K562 (cell line): ENCODE data around the gene CMSS1. TPM values are rescaled to one million over a fixed set of nuclear protein-coding genes. Genes with fewer than 3 reads are reported as not detected.

Experiments
- ATAC-seq: fragments of 200-7000 bp; cut with Tn5 transposase; 3 replicates; pipeline ENCODE4 v1.9.1; 2020; ENCODE audit warnings: moderate library complexity
- BruUV-seq: library from RNA; stranded (reverse); fragments of 400-500 nt; replicated peaks from 2 replicates; lab custom pipeline; 2021; lab: Mats Ljungman, UMichigan
- CTCF ChIA-PET: fragments of 300-600 bp; formaldehyde crosslinking; extraction: SDS; loops from one replicate; lab custom pipeline; 2021; ENCODE audit warnings: low intra/inter-chr PET ratio; lab: Yijun Ruan, JAX
- POLR2A ChIA-PET: fragments of 300-600, 350-650 bp; sonication (Branson Sonifier 250); formaldehyde crosslinking; extraction: SDS; loops from one replicate; lab custom pipeline; 2021; ENCODE audit warnings: antibody characterized with exemption, inconsistent platforms; lab: Yijun Ruan, JAX
- DNase-seq, 4 experiments: peaks; one replicate each; pipeline versions ENCODE4 v3.0.0 to v3.0.0-alpha.2; 2011 to 2018; ENCODE audit warnings: low spot score in 3 of 4, mixed read lengths in 3 of 4; ENCODE audit errors: extremely low read depth in 1 of 4
- FAIRE-seq: peaks from 2 replicates; lab custom pipeline; 2011; peaks lifted over from hg19 to GRCh38; lab: Jason Lieb, UNC
- H2AFZ ChIP-seq: 2 replicates; pipeline ENCODE4 v1.6.0; 2011; ENCODE audit warnings: low read depth, low read length, control low read depth, inconsistent platforms
- H3K27ac ChIP-seq: fragments of 200-600 bp; 3 replicates; pipeline ENCODE4 v1.8.0; 2011; ENCODE audit warnings: low read depth, mild to moderate bottlenecking, control low read depth, inconsistent platforms, low read length, moderate library complexity, mixed read lengths; ENCODE audit errors: extremely low read depth
- H3K27me3 ChIP-seq, 2 experiments: fragments of 300-600 bp in 1 of 2; 2 replicates in 1 of 2; 3 replicates in 1 of 2; pipeline versions ENCODE4 v1.6.0 to v1.8.0; 2011; ENCODE audit warnings: inconsistent platforms in 2 of 2, low read length in 2 of 2, mild to moderate bottlenecking in 1 of 2, mixed read lengths in 1 of 2, moderate library complexity in 1 of 2; ENCODE audit not compliant: control insufficient read depth in 2 of 2, insufficient read depth in 2 of 2
- H3K36me3 ChIP-seq: fragments of 300-600 bp; 3 replicates; pipeline ENCODE4 v1.8.0; 2011; ENCODE audit warnings: mild to moderate bottlenecking, low read length, inconsistent platforms; ENCODE audit not compliant: control insufficient read depth, insufficient read depth
- H3K4me1 ChIP-seq, 2 experiments: fragments of 200-600 bp in 1 of 2; replicated peaks in 1 of 2; 2 replicates in 1 of 2; 3 replicates in 1 of 2; pipeline versions ENCODE4 v1.5.1 to v1.8.0; 2011; ENCODE audit warnings: inconsistent platforms in 2 of 2, low read length in 2 of 2, mild to moderate bottlenecking in 1 of 2, mixed read lengths in 1 of 2, moderate library complexity in 1 of 2; ENCODE audit not compliant: control insufficient read depth in 2 of 2, insufficient read depth in 2 of 2
- H3K4me2 ChIP-seq: 2 replicates; pipeline ENCODE4 v1.6.1; 2011; ENCODE audit warnings: low read length, control low read depth, inconsistent platforms, mixed read lengths; ENCODE audit not compliant: insufficient read depth
- H3K4me3 ChIP-seq: fragments of 200-600 bp; sonication (generic), shearing (Covaris generic); 2 replicates; pipeline ENCODE4 v1.5.1; 2016; ENCODE audit warnings: control low read depth, inconsistent platforms
- H3K79me2 ChIP-seq: fragments of 200-600 bp; 3 replicates; pipeline ENCODE4 v1.8.0; 2011; ENCODE audit warnings: low read length, inconsistent platforms; ENCODE audit not compliant: control insufficient read depth, insufficient read depth
- H3K9ac ChIP-seq, 2 experiments: 2 replicates each; pipeline versions ENCODE4 v1.6.0 to v1.6.1; 2011; ENCODE audit warnings: low read depth in 2 of 2, low read length in 2 of 2, control low read depth in 1 of 2, inconsistent platforms in 1 of 2, mild to moderate bottlenecking in 1 of 2, mixed read lengths in 1 of 2; ENCODE audit not compliant: insufficient read depth in 1 of 2
- H3K9me1 ChIP-seq: one replicate; pipeline ENCODE4 v1.6.0; 2011; ENCODE audit warnings: inconsistent platforms, mild to moderate bottlenecking, low read length, moderate library complexity; ENCODE audit not compliant: control insufficient read depth, insufficient read depth
- H3K9me3 ChIP-seq: replicated peaks from 2 replicates; pipeline ENCODE4 v1.5.1; 2011; ENCODE audit warnings: low read depth, low read length, inconsistent platforms; ENCODE audit not compliant: control insufficient read depth, insufficient read depth
- H4K20me1 ChIP-seq: replicated peaks from 2 replicates; pipeline ENCODE4 v1.6.1; 2011; ENCODE audit warnings: low read length, inconsistent platforms, mixed read lengths; ENCODE audit not compliant: control insufficient read depth, insufficient read depth
- CBX1 ChIP-seq: sonication (generic); IDR thresholded peaks from 2 replicates; pipeline ENCODE4 v1.6.1; 2016; ENCODE audit warnings: antibody characterized with exemption, low read depth, mild to moderate bottlenecking
- CCAR2 ChIP-seq: fragments of 200-400 bp; formaldehyde crosslinking; IDR thresholded peaks from 2 replicates; pipeline ENCODE4 v1.6.1; 2017; ENCODE audit warnings: mild to moderate bottlenecking, low read depth, low read length
- ELF2 ChIP-seq: fragments of 250-450 bp; sonication (Bioruptor Pico); IDR thresholded peaks from 2 replicates; pipeline ENCODE4 v1.5.0; 2021; ENCODE audit warnings: mild to moderate bottlenecking
- FOSL1 ChIP-seq: fragments of 200-800 bp; sonication (Bioruptor generic); conservative IDR thresholded peaks from 2 replicates; pipeline ENCODE4 v1.6.1; 2016; ENCODE audit warnings: missing genetic modification characterization, missing compliant biosample characterization
- GABPB1 ChIP-seq: sonication (generic); formaldehyde crosslinking; IDR thresholded peaks from 2 replicates; pipeline ENCODE4 v1.8.0; 2022; ENCODE audit warnings: mild to moderate bottlenecking, missing genetic modification reagents
- GTF2E2 ChIP-seq: fragments of 200-800 bp; sonication (Bioruptor generic); IDR thresholded peaks from 2 replicates; pipeline ENCODE4 v1.6.1; 2016; ENCODE audit warnings: missing genetic modification characterization, missing compliant biosample characterization
- HSF4 ChIP-seq: fragments of 250-450 bp; sonication (Bioruptor Pico); IDR thresholded peaks from 2 replicates; pipeline ENCODE4 v2.1.2; 2022; ENCODE audit warnings: mild to moderate bottlenecking, moderate library complexity, borderline replicate concordance
- NR0B1 ChIP-seq: fragments of 450-650 bp; IDR thresholded peaks from one replicate; pipeline ENCODE4 v1.6.1; 2018; ENCODE audit warnings: mild to moderate bottlenecking, moderate library complexity; ENCODE audit not compliant: partially characterized antibody
- RAD21 ChIP-seq, 2 experiments: fragments of 250-450 bp in 1 of 2; fragments of 450-650 bp in 1 of 2; sonication (Bioruptor Pico) in 1 of 2; formaldehyde crosslinking in 1 of 2; IDR thresholded peaks in 1 of 2; conservative IDR thresholded peaks in 1 of 2; 2 replicates each; pipeline versions ENCODE4 v1.4.0 to v1.8.0; 2020 to 2022; ENCODE audit warnings: mild to moderate bottlenecking in 2 of 2, moderate library complexity in 1 of 2
- RCOR1 ChIP-seq, 2 experiments: IDR thresholded peaks; 2 replicates each; pipeline ENCODE4 v1.6.1; 2012; ENCODE audit warnings: low read depth in 2 of 2, low read length in 2 of 2, borderline replicate concordance in 1 of 2, improper control_type of control experiment in 1 of 2
- RFX5 ChIP-seq: IDR thresholded peaks from 2 replicates; pipeline ENCODE4 v1.6.1; 2011; ENCODE audit warnings: low read depth, mild to moderate bottlenecking, improper control_type of control experiment, low read length
- TAF9B ChIP-seq: fragments of 450-650 bp; IDR thresholded peaks from 2 replicates; pipeline ENCODE4 v1.6.1; 2018; ENCODE audit warnings: mild to moderate bottlenecking; ENCODE audit not compliant: partially characterized antibody
- TCFL5 ChIP-seq: fragments of 250-450 bp; sonication (Bioruptor Pico); conservative IDR thresholded peaks from 2 replicates; pipeline ENCODE4 v1.6.1; 2021; ENCODE audit warnings: mild to moderate bottlenecking, moderate library complexity, matching md5 sums
- ZC3H4 ChIP-seq: sonication (generic); formaldehyde crosslinking; IDR thresholded peaks from 2 replicates; pipeline ENCODE4 v1.9.0; 2021; ENCODE audit warnings: missing genetic modification reagents, borderline replicate concordance
- ZFP36 ChIP-seq: fragments of 150-350 bp; IDR thresholded peaks from 2 replicates; pipeline ENCODE4 v1.6.1; 2018; ENCODE audit warnings: low read length, low read depth; ENCODE audit not compliant: partially characterized antibody
- ZNF785 ChIP-seq: fragments of 250-450 bp; sonication (Bioruptor Pico); IDR thresholded peaks from 2 replicates; pipeline ENCODE4 v1.4.0; 2020; ENCODE audit warnings: mild to moderate bottlenecking
- WGBS: fragments of 100-300 bp; shearing (Covaris generic); methylation state at CpG from one replicate; pipeline ENCODE4 v1.1.6; 2016; ENCODE audit warnings: low coverage, mixed read lengths; ENCODE audit not compliant: insufficient coverage; ENCODE audit errors: missing lambda C conversion rate; 5-methylcytosine and 5-hydroxymethylcytosine counted together
- in situ Hi-C: fragments of 300-500 bp; cut with MboI; formaldehyde crosslinking; loops from 4 replicates; pipeline ENCODE4 v1.15.0; 2018; ENCODE audit warnings: inconsistent platforms, mixed read lengths
- intact Hi-C: fragments of 100-400 bp; cut with micrococcal nuclease; formaldehyde crosslinking; loops from 2 replicates; pipeline ENCODE4 v1.14.2; 2022
- polyA plus RNA-seq, 8 experiments: library from polyadenylated mRNA; depleted of rRNA in 4 of 8; stranded (reverse) in 5 of 8; unstranded in 3 of 8; fragments of >200 nt; fragmentation: Nextera tagmentation in 2 of 8; fragmentation: Illumina TruSeq in 1 of 8; extraction: Ambion mirVana in 2 of 8; extraction: Trizol in 1 of 8; gene quantifications; 2 replicates each; pipeline versions ENCODE4 v1.2.1 to v1.2.3, GENCODE V29; 2011 to 2014; ENCODE audit warnings: inconsistent platforms in 1 of 8, missing spikeins in 1 of 8
- total RNA-seq, 7 experiments: library from RNA; depleted of rRNA in 6 of 7; stranded (reverse); fragments of >200 nt in 6 of 7; fragmentation: Illumina TruSeq in 2 of 7; extraction: Trizol in 2 of 7; gene quantifications; 2 replicates each; pipeline versions ENCODE4 v1.2.1 to v1.2.3, GENCODE V29; 2011 to 2021; ENCODE audit warnings: low replicate concordance in 1 of 7
- TF ChIP-seq, protein P1 (sequence below): fragments of 450-650 bp; formaldehyde crosslinking; IDR thresholded peaks from 2 replicates; pipeline ENCODE4 v1.4.0; 2020; ENCODE audit warnings: mild to moderate bottlenecking, moderate library complexity
- TF ChIP-seq, protein P2 (sequence below), 3 experiments: IDR thresholded peaks in 2 of 3; conservative IDR thresholded peaks in 1 of 3; 2 replicates each; pipeline ENCODE4 v1.5.1; 2011 to 2012; ENCODE audit warnings: low read length in 3 of 3, mild to moderate bottlenecking in 3 of 3, control low read depth in 2 of 3, improper control_type of control experiment in 1 of 3, inconsistent platforms in 1 of 3, low read depth in 1 of 3, mixed read lengths in 1 of 3, moderate library complexity in 1 of 3; ENCODE audit not compliant: insufficient read depth in 2 of 3

CMSS1 gene
- total and polyA plus RNA-seq, 9 of the 15 experiments (the other 6 are each of a cell fraction or from before 2014, with no cell fraction given): 46.9 to 109 (median 72.3) TPM

DNA sequence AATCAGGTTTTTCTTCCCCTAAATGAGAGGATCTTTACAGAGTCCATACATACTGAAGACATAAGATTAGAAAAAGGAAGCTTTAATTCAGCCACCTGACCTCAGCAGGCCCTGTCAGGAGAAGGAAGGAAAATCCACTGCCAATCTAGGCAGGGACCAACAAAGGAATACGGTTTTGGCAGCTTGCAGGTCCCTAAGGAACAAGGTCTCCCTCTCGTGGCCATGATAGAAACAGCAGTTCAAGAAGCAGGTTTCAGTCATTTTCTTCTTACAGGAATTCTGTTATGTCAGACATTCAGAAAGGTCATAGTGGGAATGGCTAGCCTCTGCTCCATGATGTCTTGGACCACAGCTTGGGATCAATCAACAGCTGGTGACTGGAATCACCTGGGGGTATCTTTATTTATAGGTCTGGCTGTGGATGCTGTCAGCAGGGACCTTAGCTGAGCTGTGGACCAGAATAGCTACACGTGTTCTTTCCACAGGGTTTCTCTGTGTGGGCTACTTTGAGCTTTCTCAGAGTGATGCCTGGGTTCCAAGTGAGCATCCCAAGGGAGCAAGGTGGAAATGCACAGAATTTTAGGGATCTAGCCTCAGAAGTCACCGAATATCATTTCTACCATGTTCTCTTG, 9.4 kb upstream of the CMSS1 start:
- no peak overlapping the region for H3K4me2 ChIP-seq
- H3K27ac ChIP-seq: no peak overlapping the region
- no peak overlapping the region for H2AFZ ChIP-seq
- intact Hi-C loops: loop anchor here (5.0 kb wide), 1 partner anchor 161 kb away; no protein-coding TSS in a partner anchor
- WGBS: 16% methylated on average over 4 of the region's 4 CpGs
- FAIRE-seq (peak; percentile 83), DNase-seq (peak; percentile 41 to 58 (median 50)), ATAC-seq (peak; percentile 64)
- H3K36me3 ChIP-seq: no peaks in the 10 kb centered on the region
- no peak overlapping the region for H3K4me3 ChIP-seq
- no peaks in the 10 kb centered on the region for H3K4me1 ChIP-seq
- no peak overlapping the region for H3K9ac ChIP-seq
- ChIA-PET CTCF (interaction anchor here (1.7 kb wide), 1 partner anchor 163 kb away, joined by 3 read pairs; no protein-coding TSS in a partner anchor), POLR2A (no interaction called here)
- peaks cover 4% of the 10 kb centered on the region; the same call in 1 of the 2 replicates for H3K9me3 ChIP-seq
- no peaks in the 10 kb centered on the region for H3K9me1 ChIP-seq
- 0 out of 2 replicates have a peak, but pooled peaks cover 7% of the 10 kb centered on the region for H4K20me1 ChIP-seq
- H3K79me2 ChIP-seq: no peaks in the 10 kb centered on the region
- in situ Hi-C loops: no loop called here
- no peaks in the 10 kb centered on the region for H3K27me3 ChIP-seq
- BruUV-seq: no TSS peak
- TF ChIP-seq RFX5 (no peak), TCFL5 (CRISPR knock-in tag) (no peak), NR0B1 (no peak), CCAR2 (no peak), GABPB1 (CRISPR knock-in tag) (no peak), FOSL1 (tag) (no peak), RAD21 (CRISPR knock-in tag; conservative IDR thresholded peaks at IDR 0.05 in 1 of 2, IDR thresholded peaks at IDR 0.05 in 1 of 2) (peak; percentile 46 to 63), ZFP36 (no peak), GTF2E2 (tag) (no peak), ZNF785 (CRISPR knock-in tag) (no peak), ELF2 (CRISPR knock-in tag) (no peak), RCOR1 (IDR thresholded peaks at IDR 0.05; ENCODE audit: borderline replicate concordance in 1 of 2, low read depth in 2 of 2, low read length in 2 of 2) (no peak), HSF4 (CRISPR knock-in tag) (no peak), CBX1 (no peak), ZC3H4 (no peak), TAF9B (no peak)
- TF ChIP-seq, protein P1, sequence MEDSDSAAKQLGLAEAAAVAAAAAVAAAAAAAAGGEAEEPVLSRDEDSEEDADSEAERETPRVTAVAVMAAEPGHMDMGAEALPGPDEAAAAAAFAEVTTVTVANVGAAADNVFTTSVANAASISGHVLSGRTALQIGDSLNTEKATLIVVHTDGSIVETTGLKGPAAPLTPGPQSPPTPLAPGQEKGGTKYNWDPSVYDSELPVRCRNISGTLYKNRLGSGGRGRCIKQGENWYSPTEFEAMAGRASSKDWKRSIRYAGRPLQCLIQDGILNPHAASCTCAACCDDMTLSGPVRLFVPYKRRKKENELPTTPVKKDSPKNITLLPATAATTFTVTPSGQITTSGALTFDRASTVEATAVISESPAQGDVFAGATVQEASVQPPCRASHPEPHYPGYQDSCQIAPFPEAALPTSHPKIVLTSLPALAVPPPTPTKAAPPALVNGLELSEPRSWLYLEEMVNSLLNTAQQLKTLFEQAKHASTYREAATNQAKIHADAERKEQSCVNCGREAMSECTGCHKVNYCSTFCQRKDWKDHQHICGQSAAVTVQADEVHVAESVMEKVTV (CRISPR knock-in tag): 0 out of 2 replicates have a peak, but pooled peaks have one; percentile 36
- TF ChIP-seq, protein P2, sequence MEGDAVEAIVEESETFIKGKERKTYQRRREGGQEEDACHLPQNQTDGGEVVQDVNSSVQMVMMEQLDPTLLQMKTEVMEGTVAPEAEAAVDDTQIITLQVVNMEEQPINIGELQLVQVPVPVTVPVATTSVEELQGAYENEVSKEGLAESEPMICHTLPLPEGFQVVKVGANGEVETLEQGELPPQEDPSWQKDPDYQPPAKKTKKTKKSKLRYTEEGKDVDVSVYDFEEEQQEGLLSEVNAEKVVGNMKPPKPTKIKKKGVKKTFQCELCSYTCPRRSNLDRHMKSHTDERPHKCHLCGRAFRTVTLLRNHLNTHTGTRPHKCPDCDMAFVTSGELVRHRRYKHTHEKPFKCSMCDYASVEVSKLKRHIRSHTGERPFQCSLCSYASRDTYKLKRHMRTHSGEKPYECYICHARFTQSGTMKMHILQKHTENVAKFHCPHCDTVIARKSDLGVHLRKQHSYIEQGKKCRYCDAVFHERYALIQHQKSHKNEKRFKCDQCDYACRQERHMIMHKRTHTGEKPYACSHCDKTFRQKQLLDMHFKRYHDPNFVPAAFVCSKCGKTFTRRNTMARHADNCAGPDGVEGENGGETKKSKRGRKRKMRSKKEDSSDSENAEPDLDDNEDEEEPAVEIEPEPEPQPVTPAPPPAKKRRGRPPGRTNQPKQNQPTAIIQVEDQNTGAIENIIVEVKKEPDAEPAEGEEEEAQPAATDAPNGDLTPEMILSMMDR (IDR thresholded peaks at IDR 0.05 in 2 of 3, conservative IDR thresholded peaks at IDR 0.05 in 1 of 3; ENCODE audit: insufficient read depth in 2 of 3, low read depth in 1 of 3, low read length in 3 of 3): peak; percentile 54 to 70 (median 68)
